ENCODE data around the gene CDKN2AIPNL. TPM values are rescaled to one million over a fixed set of nuclear protein-coding genes. Genes with fewer than 3 reads are reported as not detected.

Gene CDKN2AIPNL
- total and polyA plus RNA-seq, 2 of the 13 experiments (the other 11 are each of a cell fraction or from before 2014, with no cell fraction given), result 17.4 to 46.5 TPM

DNA sequence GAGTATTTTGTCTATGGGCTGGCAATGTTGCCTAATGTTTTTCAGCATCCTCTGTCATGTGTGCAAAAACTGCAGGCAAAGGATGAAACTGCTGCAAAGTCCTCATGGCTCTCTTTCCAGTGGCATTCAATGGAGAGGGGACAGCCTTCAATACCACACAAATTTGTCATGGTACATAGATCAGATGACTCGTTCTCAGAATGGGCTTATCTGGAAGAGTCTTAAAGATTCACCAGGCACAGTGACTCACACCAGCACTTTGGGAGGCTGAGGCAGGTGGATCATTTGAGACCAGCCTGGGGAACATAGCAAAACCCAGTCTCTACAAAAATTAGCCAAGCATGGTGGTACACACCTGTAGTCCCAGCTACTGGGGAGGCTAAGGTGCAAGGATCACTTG, 5.3 kb downstream of the CDKN2AIPNL start:
- no peak for FAIRE-seq
- 71% methylated on average over 1 of the region's 1 CpG for WGBS (ENCODE audit: low lambda C conversion rate)

More for the DNA sequence above, 5.3 kb downstream of the CDKN2AIPNL start:
- in situ Hi-C loops (cut with HindIII; ENCODE audit: extremely low pct_ligation_motif_present, low pct_unique_long_range_greater_than_20kb), result no loop called here
- Histone ChIP-seq H3K27ac (ENCODE audit: extremely low read length, insufficient read depth, low read length) (no peak overlapping the region), H3K79me2 (ENCODE audit: insufficient read depth, low read length) (peaks cover 24% of the 10 kb centered on the region), H2AFZ (ENCODE audit: low read length) (no peak overlapping the region), H3K4me1 (ENCODE audit: insufficient read depth, low read length) (peaks cover 21% of the 10 kb centered on the region), H3K36me3 (replicated peaks in 1 of 2; ENCODE audit: control insufficient read depth in 1 of 2, insufficient read depth in 2 of 2, low read length in 2 of 2) (peaks cover 1 to 9% of the 10 kb centered on the region in 2 experiments; a peak in 3 of 5 replicates), H3K4me2 (ENCODE audit: low read depth, low read length) (no peak overlapping the region), H3K4me3 (replicated peaks in 1 of 3; ENCODE audit: insufficient read depth in 1 of 3, low read depth in 2 of 3, low read length in 3 of 3) (no peak overlapping the region), H3K27me3 (ENCODE audit: control insufficient read depth in 1 of 2, insufficient read depth in 2 of 2, low read length in 2 of 2) (no peaks in the 10 kb centered on the region; a peak in 1 of 5 replicates), H3K9me3 (ENCODE audit: low read length) (no peaks in the 10 kb centered on the region), H3K9ac (ENCODE audit: insufficient read depth, low read depth, low read length) (no peak overlapping the region), H4K20me1 (ENCODE audit: insufficient read depth, low read length) (no peaks in the 10 kb centered on the region)
- DNase-seq (ENCODE audit: low spot score), result no peak
- no peak for TF ChIP-seq NFE2L2 (IDR thresholded peaks at IDR 0.05; ENCODE audit: low read length)
- TF ChIP-seq EZH2 (conservative IDR thresholded peaks at IDR 0.05; ENCODE audit: low read depth, low read length), result no peak
- TF ChIP-seq MTA3 (CRISPR knock-in tag; IDR thresholded peaks at IDR 0.05), result no peak
- TF ChIP-seq, protein P1, sequence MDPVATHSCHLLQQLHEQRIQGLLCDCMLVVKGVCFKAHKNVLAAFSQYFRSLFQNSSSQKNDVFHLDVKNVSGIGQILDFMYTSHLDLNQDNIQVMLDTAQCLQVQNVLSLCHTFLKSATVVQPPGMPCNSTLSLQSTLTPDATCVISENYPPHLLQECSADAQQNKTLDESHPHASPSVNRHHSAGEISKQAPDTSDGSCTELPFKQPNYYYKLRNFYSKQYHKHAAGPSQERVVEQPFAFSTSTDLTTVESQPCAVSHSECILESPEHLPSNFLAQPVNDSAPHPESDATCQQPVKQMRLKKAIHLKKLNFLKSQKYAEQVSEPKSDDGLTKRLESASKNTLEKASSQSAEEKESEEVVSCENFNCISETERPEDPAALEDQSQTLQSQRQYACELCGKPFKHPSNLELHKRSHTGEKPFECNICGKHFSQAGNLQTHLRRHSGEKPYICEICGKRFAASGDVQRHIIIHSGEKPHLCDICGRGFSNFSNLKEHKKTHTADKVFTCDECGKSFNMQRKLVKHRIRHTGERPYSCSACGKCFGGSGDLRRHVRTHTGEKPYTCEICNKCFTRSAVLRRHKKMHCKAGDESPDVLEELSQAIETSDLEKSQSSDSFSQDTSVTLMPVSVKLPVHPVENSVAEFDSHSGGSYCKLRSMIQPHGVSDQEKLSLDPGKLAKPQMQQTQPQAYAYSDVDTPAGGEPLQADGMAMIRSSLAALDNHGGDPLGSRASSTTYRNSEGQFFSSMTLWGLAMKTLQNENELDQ (CRISPR knock-in tag; IDR thresholded peaks at IDR 0.05; ENCODE audit: borderline replicate concordance), result no peak
- TF ChIP-seq ZNF20 (CRISPR knock-in tag; IDR thresholded peaks at IDR 0.05), result no peak
- TF ChIP-seq AHR (CRISPR knock-in tag; IDR thresholded peaks at IDR 0.05), result no peak
- no peak for TF ChIP-seq ATF7 (IDR thresholded peaks at IDR 0.05)
- no peak for TF ChIP-seq ATF7 (CRISPR knock-in tag; IDR thresholded peaks at IDR 0.05)
- no peak for TF ChIP-seq SRY (CRISPR knock-in tag; IDR thresholded peaks at IDR 0.05)
- TF ChIP-seq ZNF3 (CRISPR knock-in tag; IDR thresholded peaks at IDR 0.05), result no peak
- TF ChIP-seq ZNF557 (CRISPR knock-in tag; IDR thresholded peaks at IDR 0.05), result no peak
- TF ChIP-seq CSRNP1 (CRISPR knock-in tag; IDR thresholded peaks at IDR 0.05), result no peak
- TF ChIP-seq U2AF2 (IDR thresholded peaks at IDR 0.05; ENCODE audit: low read depth, low read length), result no peak
- TF ChIP-seq ZFY (CRISPR knock-in tag; IDR thresholded peaks at IDR 0.05), result no peak
- no peak for TF ChIP-seq ZNF354B (CRISPR knock-in tag; IDR thresholded peaks at IDR 0.05)
- no peak for TF ChIP-seq ZNF777 (CRISPR knock-in tag; IDR thresholded peaks at IDR 0.05)
- TF ChIP-seq ZNF451 (CRISPR knock-in tag; IDR thresholded peaks at IDR 0.05), result no peak
- TF ChIP-seq, protein P2, sequence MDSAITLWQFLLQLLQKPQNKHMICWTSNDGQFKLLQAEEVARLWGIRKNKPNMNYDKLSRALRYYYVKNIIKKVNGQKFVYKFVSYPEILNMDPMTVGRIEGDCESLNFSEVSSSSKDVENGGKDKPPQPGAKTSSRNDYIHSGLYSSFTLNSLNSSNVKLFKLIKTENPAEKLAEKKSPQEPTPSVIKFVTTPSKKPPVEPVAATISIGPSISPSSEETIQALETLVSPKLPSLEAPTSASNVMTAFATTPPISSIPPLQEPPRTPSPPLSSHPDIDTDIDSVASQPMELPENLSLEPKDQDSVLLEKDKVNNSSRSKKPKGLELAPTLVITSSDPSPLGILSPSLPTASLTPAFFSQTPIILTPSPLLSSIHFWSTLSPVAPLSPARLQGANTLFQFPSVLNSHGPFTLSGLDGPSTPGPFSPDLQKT (CRISPR knock-in tag; IDR thresholded peaks at IDR 0.05; ENCODE audit: borderline replicate concordance), result no peak
- TF ChIP-seq, protein P3, sequence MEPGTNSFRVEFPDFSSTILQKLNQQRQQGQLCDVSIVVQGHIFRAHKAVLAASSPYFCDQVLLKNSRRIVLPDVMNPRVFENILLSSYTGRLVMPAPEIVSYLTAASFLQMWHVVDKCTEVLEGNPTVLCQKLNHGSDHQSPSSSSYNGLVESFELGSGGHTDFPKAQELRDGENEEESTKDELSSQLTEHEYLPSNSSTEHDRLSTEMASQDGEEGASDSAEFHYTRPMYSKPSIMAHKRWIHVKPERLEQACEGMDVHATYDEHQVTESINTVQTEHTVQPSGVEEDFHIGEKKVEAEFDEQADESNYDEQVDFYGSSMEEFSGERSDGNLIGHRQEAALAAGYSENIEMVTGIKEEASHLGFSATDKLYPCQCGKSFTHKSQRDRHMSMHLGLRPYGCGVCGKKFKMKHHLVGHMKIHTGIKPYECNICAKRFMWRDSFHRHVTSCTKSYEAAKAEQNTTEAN (CRISPR knock-in tag; conservative IDR thresholded peaks at IDR 0.05), result no peak
- no peak for TF ChIP-seq SMARCC2 (IDR thresholded peaks at IDR 0.05)
- intact Hi-C loops (cut with micrococcal nuclease; ENCODE audit: unreplicated experiment), result no loop called here
- no peak for ATAC-seq
- no TSS peak for BruUV-seq (replicated peaks)
- POLR2A ChIA-PET, result interaction anchor here (1.4 kb wide), 1 partner anchor 61 kb away, joined by 3 read pairs; no protein-coding TSS in a partner anchor
- CTCF ChIA-PET (ENCODE audit: low intra/inter-chr PET ratio, low total read pairs), result no interaction called here

Measured in HepG2 (cell line).